H54 (cell line): ENCODE data around the gene CEP57.
A peak's percentile ranks its signal among the peaks of the same experiment; 100 is the strongest.
"Not testable (repeated sequence)": the region's sequence is repeated elsewhere in the genome, so short reads cannot be mapped to it uniquely, and the experiment has no call there.

ENCODE experiments used
- DNase-seq: peaks from one replicate; pipeline ENCODE4 v3.0.0; 2011; ENCODE audit warnings: low spot score, mixed read lengths; ENCODE audit not compliant: insufficient read length
- FAIRE-seq: peaks from 3 replicates; lab custom pipeline; 2011; peaks lifted over from hg19 to GRCh38; lab: Jason Lieb, UNC
- POLR2A ChIP-seq: IDR thresholded peaks from 2 replicates; pipeline ENCODE4 v1.6.1; 2011; ENCODE audit warnings: low read depth, mild to moderate bottlenecking, low read length

CEP57 gene

DNA sequence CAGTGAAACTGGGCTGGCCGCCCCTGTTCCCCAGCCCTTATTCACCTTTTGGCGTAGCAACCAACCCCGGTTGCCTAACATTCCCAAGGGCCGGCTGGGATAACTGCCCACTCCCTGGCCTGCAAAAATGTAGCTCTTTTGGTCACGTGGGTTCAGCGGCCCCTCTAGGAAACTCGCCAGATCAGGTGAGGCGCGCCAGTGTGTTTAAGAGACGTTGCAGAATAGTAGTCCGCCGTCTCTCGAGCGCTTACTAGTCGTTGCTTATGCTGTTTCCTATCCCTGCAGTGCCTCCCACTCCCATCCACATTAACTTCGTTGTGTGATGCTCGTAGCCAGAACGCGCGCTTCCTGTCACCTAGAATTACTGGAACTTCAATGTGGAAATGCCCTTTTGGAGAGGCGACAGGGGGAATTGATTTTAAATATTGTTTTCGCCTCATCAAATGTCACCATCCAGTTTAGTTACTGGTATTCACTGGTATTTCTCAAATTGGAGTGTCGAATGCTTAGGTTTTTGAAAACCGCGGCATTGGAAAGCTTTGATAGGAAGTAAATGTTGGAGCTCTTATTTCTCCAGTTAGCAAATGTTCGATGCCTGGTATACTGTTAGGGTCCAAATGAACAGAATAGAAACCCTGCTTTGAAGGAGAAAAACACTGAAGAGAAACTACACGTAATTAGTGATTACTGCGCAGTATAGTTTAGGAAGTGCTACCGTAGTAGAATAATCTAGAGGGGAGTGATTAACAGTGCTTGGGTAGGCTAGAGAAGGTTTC is 823 bp downstream of the CEP57 start:
- DNase-seq = peak; percentile 3
- FAIRE-seq = no peak
- no peak for TF ChIP-seq POLR2A

GRCh38 chr11:95791709-95792033 is 1.4 kb downstream of the CEP57 start:
- FAIRE-seq (no peak), DNase-seq (no peak)
- no peak for TF ChIP-seq POLR2A

GRCh38 chr11:95792200-95792599 is 1.9 kb downstream of the CEP57 start:
- no peak for DNase-seq
- no peak for FAIRE-seq
- no peak for TF ChIP-seq POLR2A

DNA sequence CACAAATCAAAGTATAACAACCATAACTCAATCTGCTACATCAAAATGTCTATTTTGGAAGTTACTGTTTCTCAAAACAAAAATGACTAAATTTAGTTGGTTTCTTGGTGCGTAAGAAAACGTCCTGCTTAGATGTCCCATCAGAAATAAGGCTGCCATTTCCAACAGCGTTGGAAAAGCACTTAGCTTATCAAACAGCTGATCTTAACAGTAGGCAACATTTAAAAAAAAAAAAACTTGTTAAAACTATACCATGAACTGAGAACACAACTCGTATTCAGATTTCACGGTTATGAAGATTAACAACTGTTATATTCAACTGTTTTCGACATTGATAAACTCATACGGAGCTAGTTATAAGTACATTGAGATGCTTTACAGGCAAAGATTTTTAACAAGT is 2.4 kb downstream of the CEP57 start:
- DNase-seq = no peak
- TF ChIP-seq POLR2A = no peak
- FAIRE-seq = peak; percentile 6

DNA sequence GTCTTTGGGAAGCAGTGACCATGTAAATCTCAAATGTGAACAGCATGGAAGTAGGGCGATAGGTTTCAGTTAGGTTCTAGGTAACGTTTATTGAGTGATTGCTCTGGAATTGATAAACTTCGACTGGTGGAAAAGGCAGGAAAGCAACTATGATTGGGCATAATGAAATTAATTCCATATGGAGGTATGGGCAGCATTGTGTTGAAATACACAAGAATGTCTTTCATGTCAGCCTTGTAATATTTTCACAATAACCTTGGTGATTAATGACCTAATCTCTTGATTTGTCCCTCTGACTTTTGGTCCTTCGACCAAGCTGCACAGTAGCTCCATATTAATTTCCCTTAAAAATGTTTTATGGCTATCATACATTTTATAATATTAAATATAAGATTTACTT is 2.8 kb downstream of the CEP57 start:
- FAIRE-seq (no peak), DNase-seq (no peak)
- no peak for TF ChIP-seq POLR2A

DNA sequence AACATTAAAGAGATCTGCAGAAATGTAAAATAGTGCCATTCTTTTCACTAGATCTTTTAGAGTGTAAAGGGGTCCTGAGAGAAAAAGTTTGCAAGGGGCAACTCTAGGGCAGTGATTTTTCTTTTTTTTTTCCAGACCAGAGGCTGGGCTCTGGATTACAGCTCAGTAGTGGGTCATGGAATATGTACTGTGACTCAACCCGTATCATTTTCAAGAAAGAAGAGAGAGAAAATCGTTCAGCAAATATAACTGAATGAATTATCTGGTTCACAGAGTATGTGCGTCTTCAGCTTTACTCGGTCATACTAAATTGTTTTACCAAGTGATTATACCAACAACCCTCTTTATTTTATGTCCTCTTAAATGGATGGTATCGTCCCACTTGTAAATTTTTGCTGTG is 3.8 kb downstream of the CEP57 start:
- FAIRE-seq = no peak
- no peak for DNase-seq
- TF ChIP-seq POLR2A = no peak

DNA sequence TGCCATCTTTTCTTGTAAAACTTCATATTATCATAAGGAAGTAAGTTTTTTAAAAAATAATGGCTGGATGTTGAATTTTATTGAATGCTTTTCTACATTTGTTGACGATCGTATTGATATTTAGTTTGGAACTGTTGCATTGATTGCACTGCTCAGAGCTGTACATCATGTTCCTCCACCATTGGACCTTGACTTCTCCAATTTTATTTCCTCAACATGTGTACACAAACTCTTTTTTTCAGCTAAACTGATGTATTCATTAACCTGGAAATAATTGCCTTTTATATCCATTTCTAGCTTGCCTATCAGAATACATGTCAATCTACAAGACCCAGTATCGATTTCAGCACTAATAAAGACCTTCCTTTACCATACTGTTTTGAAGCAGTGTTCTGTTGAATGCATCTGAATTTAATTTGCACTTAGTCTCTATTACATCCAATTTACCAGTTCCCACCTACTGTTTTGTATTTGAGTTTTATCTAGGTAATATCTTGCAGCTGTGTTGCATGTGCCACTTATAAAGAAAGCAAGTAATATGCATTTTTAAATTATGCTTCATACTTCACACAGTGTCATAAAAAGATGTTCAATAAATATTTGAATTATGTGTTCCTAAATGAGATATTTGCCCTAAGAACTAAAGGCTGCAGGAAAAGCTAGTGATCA is 5.5 kb downstream of the CEP57 start:
- no peak for TF ChIP-seq POLR2A
- FAIRE-seq (no peak), DNase-seq (no peak)

- DNase-seq = no peak
- no peak for FAIRE-seq
- TF ChIP-seq POLR2A = no peak
Measured at GRCh38 chr11:95796501-95796900, 6.2 kb downstream of the CEP57 start.

DNA sequence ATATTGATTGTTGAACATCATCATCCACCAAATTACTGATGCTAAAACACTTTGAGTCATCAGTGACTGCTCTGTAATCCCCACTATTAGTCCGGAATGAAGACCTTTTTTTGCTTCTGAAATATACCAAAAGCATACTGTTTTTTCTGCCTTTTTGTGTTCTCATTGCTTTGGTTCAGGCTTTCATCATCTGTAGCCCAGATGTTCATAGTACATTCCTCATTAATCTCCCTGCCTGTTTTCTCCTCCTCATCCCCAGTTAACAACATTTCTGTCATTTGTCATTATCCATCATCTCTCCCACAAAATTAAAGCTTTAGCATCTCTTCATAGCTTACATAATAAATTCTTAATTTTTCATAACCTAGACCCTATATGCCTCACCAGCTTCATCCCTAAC is 9.2 kb downstream of the CEP57 start:
- no peak for TF ChIP-seq POLR2A
- FAIRE-seq (no peak), DNase-seq (no peak)

DNA sequence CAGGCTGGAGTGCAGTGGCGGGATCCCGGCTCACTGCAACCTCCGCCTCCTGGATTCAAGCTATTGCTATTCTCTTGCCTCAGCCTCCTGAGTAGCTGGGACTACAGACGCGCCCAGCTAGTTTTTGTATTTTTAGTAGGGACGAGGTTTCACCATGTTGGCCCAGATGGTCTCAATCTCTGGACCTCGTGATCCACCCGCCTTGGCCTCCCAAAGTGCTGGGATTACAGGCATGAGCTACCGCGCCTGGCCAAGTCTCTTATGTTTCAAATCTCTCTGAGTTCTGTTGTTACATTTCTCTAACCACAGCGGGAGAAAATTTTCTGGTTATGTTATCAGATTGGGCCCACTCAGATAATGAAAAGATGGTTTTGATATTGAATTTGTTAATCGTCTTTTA is 10.1 kb downstream of the CEP57 start:
- DNase-seq (no peak), FAIRE-seq (no peak)
- no peak for TF ChIP-seq POLR2A

- no peak for DNase-seq
- TF ChIP-seq POLR2A = no peak
- FAIRE-seq = no peak
Measured at GRCh38 chr11:95802806-95803205, 12.5 kb downstream of the CEP57 start.

DNA sequence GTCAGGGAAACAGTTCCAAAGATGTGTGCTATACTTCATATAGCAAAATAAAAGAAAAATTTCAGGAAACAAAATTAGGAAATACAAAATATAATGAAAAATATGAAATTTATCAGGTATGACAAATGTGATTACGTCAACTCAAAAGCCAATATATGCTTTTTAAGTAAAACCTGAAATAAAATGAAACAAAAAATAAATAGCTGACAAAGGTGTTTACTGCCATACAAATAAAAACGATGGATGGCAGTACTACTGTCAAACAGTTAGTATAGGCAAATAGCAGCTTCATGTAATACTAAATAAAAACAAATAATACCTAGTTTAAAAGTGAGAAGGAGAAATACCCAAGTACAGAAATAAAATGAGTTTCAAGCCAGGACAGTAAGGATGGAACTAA is 13.7 kb downstream of the CEP57 start:
- no peak for FAIRE-seq
- no peak for DNase-seq

GRCh38 chr11:95805869-95806268 is 15.6 kb downstream of the CEP57 start:
- no peak for TF ChIP-seq POLR2A
- no peak for FAIRE-seq
- DNase-seq = no peak

More for the DNA sequence above, 13.7 kb downstream of the CEP57 start:
- TF ChIP-seq POLR2A = no peak

DNA sequence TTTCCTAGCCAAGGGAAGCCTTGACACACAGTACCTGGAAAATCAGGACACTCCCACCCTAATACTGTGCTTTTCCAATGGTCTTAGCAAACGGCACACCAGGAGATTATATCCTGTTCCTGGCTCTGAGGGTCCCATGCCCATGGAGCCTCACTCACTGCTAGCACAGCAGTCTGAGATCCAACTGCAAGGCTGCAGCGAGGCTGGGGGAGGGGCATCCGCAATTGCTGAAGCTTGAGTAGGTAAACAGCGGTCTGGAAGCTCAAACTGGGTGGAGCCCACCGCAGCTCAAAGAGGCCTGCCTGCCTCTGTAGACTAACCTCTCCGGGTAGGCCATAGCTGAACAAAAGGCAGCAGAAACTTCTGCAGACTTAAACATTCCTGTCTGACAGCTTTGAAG is 16.2 kb downstream of the CEP57 start:
- FAIRE-seq = not testable (repeated sequence)

DNA sequence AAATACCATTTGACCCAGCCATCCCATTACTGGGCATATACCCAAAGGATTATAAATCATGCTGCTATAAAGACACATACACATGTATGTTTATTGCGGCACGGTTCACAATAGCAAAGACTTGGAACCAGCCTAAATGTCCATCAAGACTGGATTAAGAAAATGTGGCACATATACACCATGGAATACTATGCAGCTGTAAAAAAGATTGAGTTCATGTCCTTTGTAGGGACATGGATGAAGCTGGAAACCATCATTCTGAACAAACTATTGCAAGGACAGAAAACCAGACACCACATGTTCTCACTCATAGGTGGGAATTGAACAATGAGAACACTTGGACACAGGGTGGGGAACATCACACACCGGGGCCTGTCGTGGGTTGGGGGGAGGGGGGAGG is 20.8 kb downstream of the CEP57 start:
- FAIRE-seq, DNase-seq: not testable (repeated sequence)

More for the DNA sequence above, 16.2 kb downstream of the CEP57 start:
- not testable (repeated sequence) for DNase-seq

GRCh38 chr11:95816037-95816436 is 25.7 kb downstream of the CEP57 start:
- FAIRE-seq = no peak

More at GRCh38 chr11:95816037-95816436, 25.7 kb downstream of the CEP57 start:
- no peak for DNase-seq
- no peak for TF ChIP-seq POLR2A
